ENCODE results near the gene BBS2.

BBS2 gene

GRCh38 chr16:56448005-56448404 is 71.8 kb downstream of the BBS2 start:
- no peaks in the 10 kb centered on the region for H3K9me3 ChIP-seq (ENCODE audit: insufficient read depth, low read length, severe bottlenecking)
- ATAC-seq (ENCODE audit: insufficient read depth, low read depth) (no peak), DNase-seq (no peak)
- peaks cover 51% of the 10 kb centered on the region for H3K36me3 ChIP-seq (ENCODE audit: insufficient read depth, low read length)
- peak overlapping the region; percentile 4; the same call in 1 of the 2 replicates for H3K9ac ChIP-seq (ENCODE audit: low read depth, low read length)
- peaks cover 47% of the 10 kb centered on the region for H3K4me1 ChIP-seq (ENCODE audit: insufficient read depth, low read length)
- H3K27ac ChIP-seq (ENCODE audit: low read length) = no peak overlapping the region
- peaks cover 49% of the 10 kb centered on the region for H4K20me1 ChIP-seq (ENCODE audit: insufficient read depth, low read length)
- H3K4me2 ChIP-seq (ENCODE audit: insufficient read depth, low read length) = peak overlapping the region; percentile 83
- no peaks in the 10 kb centered on the region for H3K27me3 ChIP-seq (ENCODE audit: insufficient read depth, low read length, poor library complexity)
- peak overlapping the region in 1 of 2 experiments; percentile 7; a peak in 1 of 4 replicates for H3K4me3 ChIP-seq (ENCODE audit: low read depth in 1 of 2, low read length in 2 of 2)
- TF ChIP-seq CTCF (IDR thresholded peaks at IDR 0.05; ENCODE audit: borderline replicate concordance, extremely low read depth, low read length, poor library complexity, severe bottlenecking) = no peak
- no peak for TF ChIP-seq EZH2 (IDR thresholded peaks at IDR 0.05; ENCODE audit: borderline replicate concordance, low read depth, low read length, severe bottlenecking)
- peaks cover 95% of the 10 kb centered on the region for H3K79me2 ChIP-seq (ENCODE audit: insufficient read depth, low read length)
- H2AFZ ChIP-seq (ENCODE audit: low read depth, low read length) = no peak overlapping the region

GRCh38 chr16:56447286-56447685 is 72.5 kb downstream of the BBS2 start:
- no peak for DNase-seq
- Histone ChIP-seq H3K4me2 (ENCODE audit: insufficient read depth, low read length) (peak overlapping the region; percentile 83), H3K4me3 (ENCODE audit: low read depth in 1 of 2, low read length in 2 of 2) (peak overlapping the region in 1 of 2 experiments; percentile 7; a peak in 1 of 4 replicates), H4K20me1 (ENCODE audit: insufficient read depth, low read length) (peaks cover 49% of the 10 kb centered on the region), H3K9me3 (ENCODE audit: insufficient read depth, low read length, severe bottlenecking) (no peaks in the 10 kb centered on the region), H3K9ac (ENCODE audit: low read depth, low read length) (no peak overlapping the region; the same call in 1 of the 2 replicates), H2AFZ (ENCODE audit: low read depth, low read length) (no peak overlapping the region), H3K79me2 (ENCODE audit: insufficient read depth, low read length) (peaks cover 95% of the 10 kb centered on the region), H3K4me1 (ENCODE audit: insufficient read depth, low read length) (peaks cover 40% of the 10 kb centered on the region), H3K36me3 (ENCODE audit: insufficient read depth, low read length) (peaks cover 56% of the 10 kb centered on the region), H3K27ac (ENCODE audit: low read length) (no peak overlapping the region), H3K27me3 (ENCODE audit: insufficient read depth, low read length, poor library complexity) (no peaks in the 10 kb centered on the region)
- no peak for ATAC-seq (ENCODE audit: insufficient read depth, low read depth)
- TF ChIP-seq CTCF (IDR thresholded peaks at IDR 0.05; ENCODE audit: borderline replicate concordance, extremely low read depth, low read length, poor library complexity, severe bottlenecking) (no peak), EZH2 (IDR thresholded peaks at IDR 0.05; ENCODE audit: borderline replicate concordance, low read depth, low read length, severe bottlenecking) (no peak)

- TF ChIP-seq EZH2 (IDR thresholded peaks at IDR 0.05; ENCODE audit: borderline replicate concordance, low read depth, low read length, severe bottlenecking) = no peak
- no peak for TF ChIP-seq CTCF (IDR thresholded peaks at IDR 0.05; ENCODE audit: borderline replicate concordance, extremely low read depth, low read length, poor library complexity, severe bottlenecking)
- H3K36me3 ChIP-seq (ENCODE audit: insufficient read depth, low read length) = peaks cover 84% of the 10 kb centered on the region
- H2AFZ ChIP-seq (ENCODE audit: low read depth, low read length) = no peak overlapping the region
- ATAC-seq (ENCODE audit: insufficient read depth, low read depth) (no peak), DNase-seq (no peak)
- H3K79me2 ChIP-seq (ENCODE audit: insufficient read depth, low read length) = peaks cover 41% of the 10 kb centered on the region
- no peak overlapping the region for H3K27ac ChIP-seq (ENCODE audit: low read length)
- H4K20me1 ChIP-seq (ENCODE audit: insufficient read depth, low read length) = peaks cover 12% of the 10 kb centered on the region; the same call in 1 of the 2 replicates
- no peaks in the 10 kb centered on the region for H3K4me1 ChIP-seq (ENCODE audit: insufficient read depth, low read length)
- H3K9ac ChIP-seq (ENCODE audit: low read depth, low read length) = no peak overlapping the region
- H3K4me3 ChIP-seq (ENCODE audit: low read depth in 1 of 2, low read length in 2 of 2) = no peak overlapping the region
- H3K4me2 ChIP-seq (ENCODE audit: insufficient read depth, low read length) = no peak overlapping the region
- H3K27me3 ChIP-seq (ENCODE audit: insufficient read depth, low read length, poor library complexity) = no peaks in the 10 kb centered on the region
- no peaks in the 10 kb centered on the region for H3K9me3 ChIP-seq (ENCODE audit: insufficient read depth, low read length, severe bottlenecking)
Observed at GRCh38 chr16:56438038-56438437, 81.8 kb downstream of the BBS2 start.

Measured in DND-41 (cell line).